ENCODE results near the gene ZNF598.
A peak's percentile ranks its signal among the peaks of the same experiment; 100 is the strongest.

ZNF598 gene

GRCh38 chr16:1989209-1990100 is 20.2 kb downstream of the ZNF598 start, which contains the start of gene SYNGR3:
Gene SYNGR3 (plus strand): TSS chr16:1989970. CDS start chr16:1990103, 133 bp downstream.
- DNase-seq: no peak

DNA sequence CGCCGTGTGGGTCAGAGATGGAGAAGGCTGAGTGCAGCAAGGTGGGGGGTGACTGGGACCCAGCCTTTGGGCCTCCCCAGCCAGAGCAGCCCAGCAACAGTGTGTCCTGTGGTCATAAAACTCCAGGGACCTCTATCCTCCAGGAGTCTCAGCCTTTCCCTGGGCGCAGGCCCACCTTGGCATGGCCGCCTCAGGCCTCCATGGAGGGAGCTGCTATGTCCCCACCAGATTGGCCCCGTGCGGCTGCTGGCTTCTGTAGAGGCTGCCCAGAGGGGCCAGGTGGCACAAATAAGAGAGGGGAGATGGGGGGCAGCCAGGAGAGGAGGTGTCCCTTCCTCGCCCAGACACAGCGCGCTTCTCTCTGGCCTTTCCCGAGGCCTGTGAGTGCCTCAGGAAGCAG is 22.4 kb downstream of the ZNF598 start:
- DNase-seq: no peak

GRCh38 chr16:1985466-1986150 is 24.0 kb downstream of the ZNF598 start:
- no peak for DNase-seq

DNA sequence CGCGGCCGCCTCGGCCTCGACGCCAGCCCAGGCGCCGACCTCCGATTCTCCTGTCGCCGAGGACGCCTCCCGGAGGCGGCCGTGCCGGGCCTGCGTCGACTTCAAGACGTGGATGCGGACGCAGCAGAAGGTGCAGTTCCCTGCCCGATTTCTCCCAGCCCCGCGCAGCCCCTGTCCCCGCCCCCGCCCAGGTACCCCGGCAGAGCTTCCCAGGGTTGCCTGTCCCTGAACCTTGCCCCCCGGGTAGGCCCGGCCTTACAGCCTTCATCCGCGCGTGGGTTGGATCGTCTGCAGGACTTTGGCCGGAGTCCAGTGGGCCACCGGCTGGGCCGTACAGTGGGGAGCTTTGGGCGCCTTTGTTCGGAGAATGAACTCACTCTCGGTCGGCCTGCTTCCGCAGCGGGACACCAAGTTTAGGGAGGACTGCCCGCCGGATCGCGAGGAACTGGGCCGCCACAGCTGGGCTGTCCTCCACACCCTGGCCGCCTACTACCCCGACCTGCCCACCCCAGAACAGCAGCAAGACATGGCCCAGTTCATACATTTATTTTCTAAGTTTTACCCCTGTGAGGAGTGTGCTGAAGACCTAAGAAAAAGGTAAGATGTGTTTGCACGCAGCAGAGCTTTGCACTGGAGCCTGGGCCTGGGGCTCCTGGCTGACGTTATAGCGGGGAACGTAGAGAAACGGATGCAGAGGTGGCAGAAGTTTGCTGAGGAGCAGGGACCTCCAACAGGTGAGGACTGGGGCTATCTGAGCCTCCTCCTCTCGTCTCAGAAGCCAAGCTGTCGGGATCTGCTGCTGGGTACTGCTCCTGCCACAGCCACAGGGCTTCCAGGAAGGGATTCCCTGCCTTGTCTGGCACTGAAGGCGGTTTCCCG is 25.0 kb downstream of the ZNF598 start:
- DNase-seq: no peak

GRCh38 chr16:1983544-1984346 is 25.9 kb downstream of the ZNF598 start, which contains the start of gene GFER:
Gene GFER (plus strand): TSS chr16:1984193. CDS start chr16:1984219, 26 bp downstream.
- DNase-seq: peak; percentile 94

DNA sequence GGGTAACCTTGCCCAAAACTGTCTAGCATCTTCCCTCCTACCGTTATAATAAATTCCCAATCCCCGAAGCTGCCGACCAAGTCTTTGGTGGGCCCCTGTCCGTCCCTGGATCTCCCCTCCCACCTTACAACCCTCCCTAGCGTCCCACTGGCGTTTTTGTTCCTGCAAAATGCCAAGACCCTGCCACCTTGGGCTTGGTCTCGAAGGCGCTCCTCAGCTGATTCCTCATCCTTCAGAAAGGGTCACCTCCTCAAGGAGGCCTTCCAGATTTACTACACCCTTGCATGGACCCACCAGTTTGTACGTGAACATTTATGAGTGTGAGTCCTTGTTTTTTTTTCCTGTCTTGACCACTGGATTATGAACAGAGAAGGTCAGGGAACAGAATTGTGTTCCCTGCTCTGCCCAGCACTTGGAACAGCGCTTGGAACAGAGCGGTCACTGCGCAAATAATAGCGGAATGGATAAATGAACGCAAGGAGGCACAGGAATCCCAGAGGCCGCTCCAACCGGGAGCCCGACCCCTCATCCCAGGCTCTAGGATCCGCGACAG is 26.6 kb downstream of the ZNF598 start:
- no peak for DNase-seq

GRCh38 chr16:1982013-1982433 is 27.6 kb downstream of the ZNF598 start:
- no peak for DNase-seq

DNA sequence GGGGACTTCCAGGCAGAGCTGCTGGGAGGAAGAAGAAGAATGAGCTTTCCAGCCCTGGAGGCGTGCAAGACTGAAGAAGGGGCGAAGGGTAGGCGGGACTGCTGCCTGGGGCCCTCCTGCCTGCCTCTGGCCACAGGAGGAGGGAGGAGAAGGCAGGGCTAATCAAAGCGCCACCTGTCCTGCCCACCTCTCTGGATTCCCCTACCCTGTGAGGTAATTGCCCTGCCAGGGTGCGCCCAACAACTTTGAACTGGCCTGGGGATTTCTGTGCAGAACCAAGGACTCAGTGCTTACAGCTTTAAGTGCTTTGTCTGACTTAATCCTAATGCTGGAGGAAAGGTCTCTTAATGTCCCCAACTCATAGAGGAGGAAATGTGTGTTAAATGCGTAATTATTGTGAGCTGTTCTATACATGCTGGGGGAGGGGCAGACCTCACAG is 28.2 kb downstream of the ZNF598 start, which contains the start of gene NOXO1:
NOXO1 (minus strand) TSS at position 72 of the 439 bp plus-strand sequence. CDS start 290 bp downstream, outside the sequence.
- DNase-seq: no peak

DNA sequence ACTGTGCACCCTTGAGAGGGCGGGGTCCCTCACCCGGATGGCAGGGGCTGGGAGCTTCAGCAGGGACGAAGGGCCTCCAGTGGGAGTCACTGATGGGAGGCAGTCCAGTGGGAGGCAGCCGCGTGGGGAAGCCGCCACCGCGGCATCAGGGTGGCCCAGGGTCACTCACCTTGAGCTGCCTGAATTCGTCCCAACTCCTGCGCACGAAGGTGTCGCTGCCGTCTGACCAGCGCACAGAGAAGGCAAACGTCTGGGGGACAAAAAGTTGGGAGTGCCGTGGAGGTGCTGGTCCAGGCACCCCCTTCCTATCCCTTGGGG is 28.9 kb downstream of the ZNF598 start:
- DNase-seq: no peak

GRCh38 chr16:1980030-1980769 is 29.4 kb downstream of the ZNF598 start:
- peak; percentile 55 for DNase-seq

DNA sequence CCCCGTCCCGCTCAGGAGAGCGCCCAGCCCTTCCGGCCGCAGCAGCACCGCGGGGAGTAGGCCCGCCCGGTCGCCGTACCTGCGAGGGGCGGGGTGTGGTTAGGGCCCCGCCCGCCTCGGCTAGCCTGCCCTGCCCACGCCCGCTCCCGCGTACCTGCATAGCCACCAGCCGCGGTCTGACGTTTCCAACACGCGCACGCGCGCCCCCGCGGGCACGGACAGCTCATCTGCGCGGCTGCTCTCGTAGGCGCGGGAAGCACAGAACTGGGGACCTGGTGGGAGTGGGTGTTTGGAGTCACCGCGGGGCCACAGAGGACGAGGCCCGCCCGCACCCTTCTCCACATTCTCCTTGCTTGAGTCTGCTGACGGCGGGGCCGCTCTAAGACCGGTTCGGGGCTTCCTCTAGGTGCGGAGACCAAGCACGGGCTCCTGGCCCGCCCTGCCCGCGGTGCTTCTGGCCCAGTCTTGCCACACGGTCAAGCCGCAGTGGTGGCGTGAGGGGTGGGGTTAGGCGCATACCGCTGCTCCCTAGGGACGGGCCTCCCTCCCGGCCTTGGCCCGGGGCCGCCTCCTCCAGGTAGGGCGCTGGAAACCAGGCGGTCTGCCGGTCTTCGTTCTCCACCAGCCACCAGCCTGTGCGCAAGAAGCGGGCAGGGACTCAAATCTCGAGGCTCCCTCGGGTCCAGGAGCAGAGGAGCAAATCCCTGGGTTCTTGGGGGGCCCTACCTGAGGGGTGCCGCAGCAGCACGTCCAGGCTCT is 30.2 kb downstream of the ZNF598 start:
- DNase-seq: no peak

DNA sequence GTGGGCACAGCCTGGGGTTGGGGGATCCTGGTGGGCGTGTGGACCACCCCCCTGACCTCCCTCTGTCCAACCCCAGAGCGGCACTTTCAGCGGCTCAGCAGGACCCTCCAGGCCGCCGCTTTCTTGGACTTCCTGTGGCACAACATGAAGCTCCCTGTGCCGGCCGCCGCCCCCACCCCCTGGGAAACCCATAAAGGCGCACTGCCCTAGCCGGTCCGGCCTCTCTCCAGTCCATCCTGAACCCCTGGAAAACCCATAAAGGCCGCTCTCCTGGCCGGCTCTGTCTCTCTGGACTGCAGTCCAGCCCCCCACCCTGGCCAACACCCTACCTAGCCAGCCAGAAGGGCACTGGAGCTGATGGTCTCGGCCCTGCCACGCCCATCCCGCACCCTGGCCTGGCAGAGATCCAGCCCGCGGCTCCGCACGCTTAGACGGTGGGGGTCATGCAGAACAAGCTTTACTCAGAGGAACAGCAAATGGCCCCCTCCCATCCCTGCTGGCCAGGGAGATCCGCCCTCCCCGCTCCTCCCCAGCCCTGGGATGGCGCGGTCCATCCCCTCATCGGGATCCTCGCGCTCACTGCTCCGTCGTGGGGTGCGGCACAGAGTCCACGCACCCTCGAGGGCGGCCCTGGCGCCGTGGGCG is 31.0 kb downstream of the ZNF598 start:
- no peak for DNase-seq

- DNase-seq: no peak
Observed at GRCh38 chr16:1977875-1978268, 31.7 kb downstream of the ZNF598 start.

DNA sequence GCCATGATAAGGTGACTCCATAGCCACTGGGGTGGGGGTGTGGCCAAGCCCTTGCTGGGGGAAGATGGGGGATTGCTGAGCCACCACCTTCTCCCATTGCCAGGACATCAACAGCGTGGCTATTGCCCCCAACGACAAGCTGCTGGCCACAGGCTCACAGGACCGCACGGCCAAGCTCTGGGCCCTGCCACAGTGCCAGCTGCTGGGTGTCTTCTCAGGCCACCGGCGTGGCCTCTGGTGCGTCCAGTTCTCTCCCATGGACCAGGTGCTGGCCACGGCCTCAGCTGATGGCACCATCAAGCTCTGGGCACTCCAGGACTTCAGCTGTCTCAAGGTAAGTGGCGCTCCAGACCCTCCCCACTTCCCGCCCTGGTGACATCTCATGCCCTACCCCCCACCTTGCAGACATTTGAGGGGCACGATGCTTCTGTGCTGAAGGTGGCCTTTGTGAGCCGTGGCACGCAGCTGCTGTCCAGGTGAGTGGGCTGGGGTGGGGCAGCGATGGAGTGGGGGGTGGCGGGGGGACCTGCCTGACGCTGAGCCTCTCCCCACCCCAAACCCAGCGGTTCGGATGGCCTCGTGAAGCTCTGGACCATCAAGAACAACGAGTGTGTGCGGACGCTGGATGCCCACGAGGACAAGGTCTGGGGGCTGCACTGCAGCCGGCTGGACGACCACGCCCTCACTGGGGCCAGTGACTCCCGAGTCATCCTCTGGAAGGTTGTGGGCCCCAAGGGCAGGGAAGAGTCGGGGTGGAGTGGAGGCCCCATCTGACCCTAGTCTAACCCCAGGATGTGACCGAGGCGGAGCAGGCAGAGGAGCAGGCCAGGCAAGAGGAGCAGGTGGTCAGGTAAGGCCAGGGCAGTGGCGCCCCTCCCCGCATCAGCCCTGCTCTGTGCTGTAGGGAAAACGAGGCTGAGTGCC is 32.4 kb downstream of the ZNF598 start:
- no peak for DNase-seq

GRCh38 chr16:1976216-1976520 is 33.5 kb downstream of the ZNF598 start:
- DNase-seq: no peak

GRCh38 chr16:1975432-1976215 is 34.0 kb downstream of the ZNF598 start:
- no peak for DNase-seq

GRCh38 chr16:1974157-1975070 is 35.2 kb downstream of the ZNF598 start:
- no peak for DNase-seq
